Adipocyte (in vitro differentiated cells): ENCODE data around the gene ARHGAP10.
A peak's percentile ranks its signal among the peaks of the same experiment; 100 is the strongest.

Source experiments
- DNase-seq: peaks from one replicate; pipeline ENCODE4 v3.0.0-alpha.2; 2015; ENCODE audit warnings: low read depth
- H3K27me3 ChIP-seq: replicated peaks from 2 replicates; pipeline ENCODE4 v1.7.0; 2013; ENCODE audit warnings: mild to moderate bottlenecking, low read length, moderate library complexity; ENCODE audit not compliant: control insufficient read depth, insufficient read depth
- H3K36me3 ChIP-seq: 2 replicates; pipeline ENCODE4 v1.7.0; 2013; ENCODE audit warnings: low read length, mild to moderate bottlenecking, moderate library complexity; ENCODE audit not compliant: control insufficient read depth, insufficient read depth, severe bottlenecking
- H3K4me1 ChIP-seq: 2 replicates; pipeline ENCODE4 v1.7.0; 2013; ENCODE audit warnings: mild to moderate bottlenecking, low read length, moderate library complexity; ENCODE audit not compliant: control insufficient read depth, insufficient read depth
- H3K4me3 ChIP-seq: 2 replicates; pipeline ENCODE4 v1.7.0; 2013; ENCODE audit warnings: mild to moderate bottlenecking, low read length, moderate library complexity
- H3K9ac ChIP-seq: 2 replicates; pipeline ENCODE4 v1.7.0; 2013; ENCODE audit warnings: mild to moderate bottlenecking, low read length, moderate library complexity
- H3K9me3 ChIP-seq: 2 replicates; pipeline ENCODE4 v1.7.0; 2013; ENCODE audit warnings: mild to moderate bottlenecking, low read length, moderate library complexity; ENCODE audit not compliant: control insufficient read depth

ARHGAP10 gene

GRCh38 chr4:147942729-147943128 is 210.8 kb downstream of the ARHGAP10 start:
- Histone ChIP-seq H3K9me3 (no peaks in the 10 kb centered on the region), H3K36me3 (peaks cover 43% of the 10 kb centered on the region), H3K4me1 (peaks cover 27% of the 10 kb centered on the region), H3K27me3 (no peaks in the 10 kb centered on the region), H3K4me3 (no peak overlapping the region), H3K9ac (no peak overlapping the region)
- DNase-seq = peak; percentile 29

- Histone ChIP-seq H3K9me3 (no peaks in the 10 kb centered on the region), H3K9ac (no peak overlapping the region), H3K4me1 (peaks cover 27% of the 10 kb centered on the region), H3K36me3 (peaks cover 47% of the 10 kb centered on the region), H3K27me3 (no peaks in the 10 kb centered on the region), H3K4me3 (no peak overlapping the region)
- DNase-seq = no peak
Observed at GRCh38 chr4:147943159-147943638, 211.3 kb downstream of the ARHGAP10 start.

- H3K9ac ChIP-seq = no peak overlapping the region
- peaks cover 27% of the 10 kb centered on the region for H3K4me1 ChIP-seq
- H3K27me3 ChIP-seq = no peaks in the 10 kb centered on the region
- H3K9me3 ChIP-seq = no peaks in the 10 kb centered on the region
- peaks cover 57% of the 10 kb centered on the region for H3K36me3 ChIP-seq
- DNase-seq = no peak
- H3K4me3 ChIP-seq = no peak overlapping the region
Observed at GRCh38 chr4:147944249-147944648, 212.4 kb downstream of the ARHGAP10 start.

- Histone ChIP-seq H3K27me3 (no peaks in the 10 kb centered on the region), H3K4me1 (peaks cover 25% of the 10 kb centered on the region), H3K9ac (no peak overlapping the region), H3K4me3 (no peak overlapping the region), H3K36me3 (peaks cover 61% of the 10 kb centered on the region), H3K9me3 (no peaks in the 10 kb centered on the region)
- no peak for DNase-seq
Observed at GRCh38 chr4:147944670-147945260, 212.9 kb downstream of the ARHGAP10 start.

GRCh38 chr4:147948336-147948735 is 216.4 kb downstream of the ARHGAP10 start:
- Histone ChIP-seq H3K4me3 (no peak overlapping the region), H3K27me3 (no peaks in the 10 kb centered on the region), H3K9me3 (no peaks in the 10 kb centered on the region), H3K36me3 (peaks cover 71% of the 10 kb centered on the region), H3K9ac (no peak overlapping the region), H3K4me1 (peaks cover 4% of the 10 kb centered on the region)
- no peak for DNase-seq

GRCh38 chr4:147950261-147950660 is 218.4 kb downstream of the ARHGAP10 start:
- no peaks in the 10 kb centered on the region for H3K9me3 ChIP-seq
- H3K4me1 ChIP-seq = no peaks in the 10 kb centered on the region
- peaks cover 60% of the 10 kb centered on the region for H3K36me3 ChIP-seq
- H3K4me3 ChIP-seq = no peak overlapping the region
- H3K9ac ChIP-seq = no peak overlapping the region
- no peak for DNase-seq
- no peaks in the 10 kb centered on the region for H3K27me3 ChIP-seq

- peak; percentile 22 for DNase-seq
- peaks cover under 1% of the 10 kb centered on the region for H3K4me1 ChIP-seq
- H3K27me3 ChIP-seq = no peaks in the 10 kb centered on the region
- no peak overlapping the region for H3K9ac ChIP-seq
- H3K4me3 ChIP-seq = no peak overlapping the region
- no peaks in the 10 kb centered on the region for H3K9me3 ChIP-seq
- peaks cover 60% of the 10 kb centered on the region for H3K36me3 ChIP-seq
Observed at GRCh38 chr4:147950841-147951240, 219.0 kb downstream of the ARHGAP10 start.

GRCh38 chr4:147954850-147955249 is 223.0 kb downstream of the ARHGAP10 start:
- DNase-seq = peak; percentile 41

GRCh38 chr4:147955827-147956558 is 224.1 kb downstream of the ARHGAP10 start:
- H3K9me3 ChIP-seq = no peaks in the 10 kb centered on the region
- DNase-seq = no peak
- H3K4me1 ChIP-seq = peaks cover 7% of the 10 kb centered on the region
- H3K4me3 ChIP-seq = no peak overlapping the region
- H3K36me3 ChIP-seq = peaks cover 18% of the 10 kb centered on the region
- H3K9ac ChIP-seq = no peak overlapping the region
- H3K27me3 ChIP-seq = no peaks in the 10 kb centered on the region

More at GRCh38 chr4:147954850-147955249, 223.0 kb downstream of the ARHGAP10 start:
- Histone ChIP-seq H3K4me1 (peaks cover 7% of the 10 kb centered on the region), H3K27me3 (no peaks in the 10 kb centered on the region), H3K9ac (no peak overlapping the region), H3K9me3 (no peaks in the 10 kb centered on the region), H3K36me3 (peaks cover 28% of the 10 kb centered on the region), H3K4me3 (no peak overlapping the region)

GRCh38 chr4:147957446-147957845 is 225.6 kb downstream of the ARHGAP10 start:
- Histone ChIP-seq H3K4me1 (peaks cover 7% of the 10 kb centered on the region), H3K9ac (no peak overlapping the region), H3K27me3 (no peaks in the 10 kb centered on the region), H3K36me3 (peaks cover 12% of the 10 kb centered on the region), H3K9me3 (no peaks in the 10 kb centered on the region), H3K4me3 (no peak overlapping the region)
- no peak for DNase-seq

- Histone ChIP-seq H3K9me3 (no peaks in the 10 kb centered on the region), H3K9ac (no peak overlapping the region), H3K4me3 (no peak overlapping the region), H3K4me1 (peaks cover 7% of the 10 kb centered on the region), H3K36me3 (peaks cover 12% of the 10 kb centered on the region), H3K27me3 (no peaks in the 10 kb centered on the region)
- no peak for DNase-seq
Observed at GRCh38 chr4:147958057-147958456, 226.2 kb downstream of the ARHGAP10 start.
